ENCODE results near the gene LPIN3.

The LPIN3 gene

DNA sequence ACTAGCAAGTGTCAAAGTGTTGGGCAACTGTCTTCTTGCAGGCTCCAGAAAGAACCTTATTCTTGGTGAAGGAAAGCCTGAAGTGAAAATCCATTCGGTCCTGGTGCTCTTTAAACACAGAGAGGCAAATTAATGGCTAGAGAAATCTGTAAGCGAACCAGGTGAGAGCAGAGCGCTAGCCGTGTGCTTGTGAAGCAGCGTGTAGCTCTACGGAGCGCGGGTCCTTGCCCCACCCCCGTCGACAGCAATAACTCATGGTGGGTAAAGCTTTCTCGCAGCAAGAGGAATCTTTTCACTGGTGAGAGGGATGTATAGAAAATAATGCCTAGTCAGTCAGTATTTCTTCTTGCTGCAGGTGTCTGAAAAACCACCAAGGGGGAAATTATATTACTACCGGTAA lies 63.0 kb downstream of the LPIN3 start:
- H3K4me3 ChIP-seq (ENCODE audit: low read depth, low read length): no peak overlapping the region
- DNase-seq (ENCODE audit: low read depth): no peak
- TF ChIP-seq, protein P1, sequence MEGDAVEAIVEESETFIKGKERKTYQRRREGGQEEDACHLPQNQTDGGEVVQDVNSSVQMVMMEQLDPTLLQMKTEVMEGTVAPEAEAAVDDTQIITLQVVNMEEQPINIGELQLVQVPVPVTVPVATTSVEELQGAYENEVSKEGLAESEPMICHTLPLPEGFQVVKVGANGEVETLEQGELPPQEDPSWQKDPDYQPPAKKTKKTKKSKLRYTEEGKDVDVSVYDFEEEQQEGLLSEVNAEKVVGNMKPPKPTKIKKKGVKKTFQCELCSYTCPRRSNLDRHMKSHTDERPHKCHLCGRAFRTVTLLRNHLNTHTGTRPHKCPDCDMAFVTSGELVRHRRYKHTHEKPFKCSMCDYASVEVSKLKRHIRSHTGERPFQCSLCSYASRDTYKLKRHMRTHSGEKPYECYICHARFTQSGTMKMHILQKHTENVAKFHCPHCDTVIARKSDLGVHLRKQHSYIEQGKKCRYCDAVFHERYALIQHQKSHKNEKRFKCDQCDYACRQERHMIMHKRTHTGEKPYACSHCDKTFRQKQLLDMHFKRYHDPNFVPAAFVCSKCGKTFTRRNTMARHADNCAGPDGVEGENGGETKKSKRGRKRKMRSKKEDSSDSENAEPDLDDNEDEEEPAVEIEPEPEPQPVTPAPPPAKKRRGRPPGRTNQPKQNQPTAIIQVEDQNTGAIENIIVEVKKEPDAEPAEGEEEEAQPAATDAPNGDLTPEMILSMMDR (conservative IDR thresholded peaks at IDR 0.05; ENCODE audit: low read depth, low read length): no peak

DNA sequence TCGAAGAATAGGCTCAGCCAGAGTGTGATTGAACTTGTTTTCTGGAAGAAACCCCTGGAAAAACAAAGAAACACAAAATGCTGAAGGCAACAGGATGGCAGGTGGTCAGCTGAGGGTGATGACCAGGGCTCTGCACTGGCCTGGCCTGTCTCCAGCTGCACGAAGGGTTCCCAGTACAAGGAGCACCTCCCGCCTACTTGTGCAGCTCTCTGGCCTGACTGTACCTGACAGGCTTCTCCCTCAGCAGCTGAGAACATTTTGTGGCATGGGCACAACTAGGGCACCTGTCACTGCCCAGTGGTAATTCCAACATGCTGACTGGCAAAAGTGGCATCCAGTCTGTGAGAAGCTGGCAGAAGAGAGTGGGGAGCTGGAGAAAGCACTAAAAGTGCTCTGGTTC lies 64.8 kb downstream of the LPIN3 start:
- TF ChIP-seq, protein P1 (conservative IDR thresholded peaks at IDR 0.05; ENCODE audit: low read depth, low read length): no peak
- DNase-seq (ENCODE audit: low read depth): no peak

DNA sequence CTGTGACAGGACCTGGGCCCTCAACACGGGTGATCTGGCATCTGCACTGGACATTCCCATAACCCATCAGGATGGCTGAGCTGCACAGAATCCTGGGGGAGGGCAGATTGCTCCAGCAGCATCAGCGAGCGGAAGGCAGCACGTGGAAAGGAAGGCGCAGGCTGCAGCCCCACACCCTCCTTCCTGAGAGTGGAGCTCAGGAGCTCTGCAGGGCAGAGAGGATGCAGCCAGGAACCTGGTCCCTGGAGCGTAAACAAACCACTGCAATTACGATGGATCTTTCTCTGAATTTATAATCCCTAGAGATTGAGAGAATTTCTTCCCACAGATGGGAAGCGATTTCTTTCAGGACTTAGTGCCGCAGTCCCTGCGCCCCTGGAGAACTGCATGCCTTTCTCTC lies 65.7 kb downstream of the LPIN3 start:
- no peak overlapping the region for H3K4me3 ChIP-seq (ENCODE audit: low read depth, low read length)
- DNase-seq (ENCODE audit: low read depth): no peak
- TF ChIP-seq, protein P1 (conservative IDR thresholded peaks at IDR 0.05; ENCODE audit: low read depth, low read length): no peak

More for the DNA sequence above, 64.8 kb downstream of the LPIN3 start:
- no peak overlapping the region for H3K4me3 ChIP-seq (ENCODE audit: low read depth, low read length)

DNA sequence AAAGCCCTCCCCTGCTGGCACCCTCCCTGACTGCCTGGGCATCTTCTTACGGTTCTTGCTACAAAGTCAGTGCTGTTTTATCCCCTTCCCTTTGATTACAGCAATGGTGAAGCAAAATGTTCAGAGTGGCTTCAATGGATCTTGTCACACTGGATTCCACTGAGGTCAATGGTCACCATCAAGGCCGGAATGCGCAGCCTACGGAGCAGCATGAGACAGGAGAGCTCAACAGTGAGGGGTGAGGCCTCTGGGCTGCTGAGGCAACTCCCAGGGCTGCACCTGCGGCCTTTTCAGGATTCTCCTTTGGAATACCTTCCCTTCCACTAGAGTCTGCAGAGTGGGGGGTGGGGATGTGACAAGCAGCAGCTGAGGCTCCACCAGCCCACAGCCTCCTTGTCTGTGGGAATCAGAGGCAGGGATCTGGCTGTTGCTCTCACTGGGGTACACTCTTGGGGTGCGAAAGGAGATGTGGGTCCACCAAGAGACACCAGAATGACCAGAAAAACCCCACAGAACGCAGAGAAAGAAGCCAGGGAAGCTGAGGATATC lies 66.3 kb downstream of the LPIN3 start:
- no peak for DNase-seq (ENCODE audit: low read depth)
- H3K4me3 ChIP-seq (ENCODE audit: low read depth, low read length): no peak overlapping the region
- TF ChIP-seq, protein P1 (conservative IDR thresholded peaks at IDR 0.05; ENCODE audit: low read depth, low read length): no peak

- no peak overlapping the region for H3K4me3 ChIP-seq (ENCODE audit: low read depth, low read length)
- TF ChIP-seq, protein P1 (conservative IDR thresholded peaks at IDR 0.05; ENCODE audit: low read depth, low read length): no peak
- DNase-seq (ENCODE audit: low read depth): no peak
Observed at GRCh38 chr20:41407607-41408006, 67.0 kb downstream of the LPIN3 start.

- H3K4me3 ChIP-seq (ENCODE audit: low read depth, low read length): no peak overlapping the region
- DNase-seq (ENCODE audit: low read depth): no peak
- TF ChIP-seq, protein P1 (conservative IDR thresholded peaks at IDR 0.05; ENCODE audit: low read depth, low read length): no peak
Observed at GRCh38 chr20:41408156-41408794, 67.7 kb downstream of the LPIN3 start.

GRCh38 chr20:41408986-41409385 lies 68.4 kb downstream of the LPIN3 start:
- DNase-seq (ENCODE audit: low read depth): no peak
- no peak overlapping the region for H3K4me3 ChIP-seq (ENCODE audit: low read depth, low read length)
- TF ChIP-seq, protein P1 (conservative IDR thresholded peaks at IDR 0.05; ENCODE audit: low read depth, low read length): no peak
